ENCODE data around the gene ASIP.
"Not testable (repeated sequence)": the region's sequence is repeated elsewhere in the genome, so short reads cannot be mapped to it uniquely, and the experiment has no call there.

ASIP gene

DNA sequence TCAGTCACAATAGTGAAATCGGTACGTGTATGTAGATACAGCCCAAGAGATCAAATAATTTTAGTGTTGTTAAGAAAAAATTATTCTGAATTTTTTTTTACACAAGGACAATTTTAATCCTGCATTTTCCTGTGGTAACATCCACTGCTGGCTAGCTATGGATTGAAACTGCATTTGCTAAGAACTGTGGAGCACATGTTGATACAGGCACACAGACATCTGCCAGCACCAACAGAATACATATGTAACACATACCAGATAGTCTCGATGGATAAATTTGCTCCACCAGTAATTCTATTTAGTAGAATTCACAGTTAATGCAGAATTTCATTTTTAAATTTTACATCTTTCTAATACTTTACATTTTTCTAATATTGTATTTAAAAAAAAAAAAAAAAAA lies 2.2 kb downstream of the ASIP start:
- no peak for DNase-seq

DNA sequence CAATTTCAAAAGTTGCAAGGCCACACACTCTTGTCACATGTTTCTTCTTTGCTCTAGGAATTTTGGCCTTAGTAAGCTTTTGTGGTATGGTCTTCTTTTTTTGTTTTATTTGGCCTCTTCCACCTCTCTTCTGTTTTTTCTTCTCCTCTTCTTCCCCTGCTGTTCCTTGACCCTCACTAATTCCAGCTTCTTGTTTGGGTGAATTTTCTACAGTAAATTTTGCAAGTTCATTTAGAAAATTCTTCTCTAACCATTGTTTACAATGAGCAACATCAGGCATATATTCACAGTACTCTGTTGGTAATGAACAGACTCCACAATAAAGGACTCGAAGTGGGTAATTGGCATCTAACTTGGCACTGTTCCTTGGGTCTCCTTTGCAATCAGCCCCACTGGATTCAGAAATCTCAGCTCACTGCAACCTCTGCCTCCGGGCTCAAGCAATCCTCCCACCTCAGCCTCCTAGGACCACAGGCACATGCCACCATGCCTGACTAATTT lies 5.0 kb downstream of the ASIP start:
- no peak for DNase-seq

DNA sequence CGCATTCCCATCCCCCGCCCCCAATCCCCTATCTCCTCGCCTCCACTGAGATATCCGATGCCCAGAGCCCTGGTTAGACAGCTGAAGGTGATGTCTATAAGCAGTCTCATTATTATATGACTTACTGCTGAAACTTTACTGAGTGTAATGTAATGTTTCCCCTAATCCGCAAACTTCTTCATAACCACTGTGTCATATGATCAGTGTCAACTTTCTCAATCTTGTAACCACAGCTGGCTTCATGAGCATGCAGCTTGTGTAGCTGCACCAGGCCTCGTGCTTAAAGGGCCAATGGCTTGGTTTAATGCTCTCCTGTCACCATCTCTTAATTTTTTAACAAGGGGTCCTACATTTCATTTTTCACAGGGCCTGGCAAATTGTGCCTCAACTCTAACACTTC lies 8.1 kb downstream of the ASIP start:
- DNase-seq: no peak

DNA sequence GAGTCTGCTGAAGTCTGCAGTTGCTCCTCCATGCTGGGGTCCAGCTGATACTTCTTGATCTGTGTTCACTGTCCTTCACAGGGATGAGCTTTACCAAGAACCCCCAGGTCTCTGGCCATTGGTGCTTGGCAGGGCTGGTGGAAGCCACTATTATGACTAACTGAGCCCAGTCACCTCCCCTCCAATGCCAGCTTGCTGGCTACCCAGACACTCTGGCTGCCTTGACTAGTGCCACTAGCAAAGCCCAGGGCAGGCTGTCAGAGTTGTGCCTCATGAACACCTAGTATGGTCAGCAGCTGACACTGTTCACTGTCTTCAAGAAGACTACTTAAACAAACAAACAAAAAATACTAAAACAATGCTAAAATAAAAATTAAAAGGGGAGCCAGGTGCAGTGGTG lies 8.8 kb downstream of the ASIP start:
- no peak for DNase-seq

DNA sequence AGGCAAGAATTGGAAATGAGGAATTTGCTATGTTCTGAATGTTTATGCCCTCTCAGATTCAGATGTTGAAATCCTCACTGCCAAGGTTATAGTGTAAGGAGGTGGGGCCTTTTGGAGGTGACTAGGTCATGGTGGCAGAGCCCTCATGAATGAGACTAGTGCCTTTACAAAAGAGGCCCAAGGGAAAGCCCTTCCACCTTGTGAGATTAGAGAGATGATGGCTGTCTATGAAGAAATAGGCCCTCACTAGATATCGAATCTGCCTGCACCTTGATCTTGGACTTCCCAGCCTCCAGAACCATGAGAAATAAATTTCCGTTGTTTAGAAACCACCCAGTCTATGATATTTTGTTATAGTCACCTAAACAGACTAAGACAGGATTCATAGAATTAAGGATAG lies 10.4 kb downstream of the ASIP start:
- no peak for DNase-seq

DNA sequence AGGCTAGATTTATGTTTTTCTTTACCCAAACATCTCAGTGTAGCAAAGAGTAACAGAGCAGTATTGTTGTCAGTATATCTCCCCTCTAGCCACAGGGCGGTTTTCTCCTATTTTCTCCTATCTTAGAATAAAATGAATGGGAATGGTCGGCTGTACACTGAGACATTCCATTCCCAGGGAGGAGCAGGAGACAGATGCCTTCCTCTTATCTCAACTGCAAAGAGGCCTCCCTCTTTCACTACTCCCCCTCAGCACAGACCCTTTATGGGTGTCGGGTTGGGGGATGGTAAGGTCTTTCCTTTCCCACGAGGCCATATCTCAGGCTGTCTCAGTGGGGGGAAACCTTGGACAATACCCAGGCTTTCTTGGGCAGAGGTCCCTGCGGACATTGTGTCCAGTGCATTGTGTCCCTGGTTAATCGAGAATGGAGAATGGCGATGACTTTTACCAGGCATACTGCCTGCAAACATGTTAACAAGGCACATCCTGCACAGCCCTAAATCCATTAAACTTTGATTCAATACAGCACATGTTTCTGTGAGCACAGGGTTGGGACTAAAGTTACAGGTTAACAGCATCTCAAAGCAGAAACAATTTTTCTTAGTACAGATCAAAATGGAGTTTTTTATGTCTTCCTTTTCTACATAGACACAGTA lies 11.3 kb downstream of the ASIP start:
- DNase-seq: not testable (repeated sequence)

DNA sequence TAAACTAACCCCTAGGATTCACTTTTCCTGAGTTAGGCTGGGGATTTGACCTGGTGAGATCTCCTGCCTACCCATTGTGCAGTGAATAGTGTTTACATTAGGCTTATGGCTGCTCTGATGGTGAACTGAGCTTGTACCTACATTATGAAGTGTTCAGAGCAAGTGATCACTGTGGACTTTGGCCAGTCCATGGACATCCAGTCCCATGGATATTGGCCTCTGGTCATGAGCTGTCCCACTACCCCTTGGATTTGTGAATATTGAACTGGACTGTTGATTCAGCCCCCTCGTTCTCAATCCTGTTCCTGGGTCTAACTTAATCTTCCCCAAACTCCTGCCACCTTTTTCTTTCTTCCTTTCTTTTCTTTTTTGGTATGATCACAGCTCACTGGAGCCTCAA lies 13.8 kb downstream of the ASIP start:
- DNase-seq: no peak

DNA sequence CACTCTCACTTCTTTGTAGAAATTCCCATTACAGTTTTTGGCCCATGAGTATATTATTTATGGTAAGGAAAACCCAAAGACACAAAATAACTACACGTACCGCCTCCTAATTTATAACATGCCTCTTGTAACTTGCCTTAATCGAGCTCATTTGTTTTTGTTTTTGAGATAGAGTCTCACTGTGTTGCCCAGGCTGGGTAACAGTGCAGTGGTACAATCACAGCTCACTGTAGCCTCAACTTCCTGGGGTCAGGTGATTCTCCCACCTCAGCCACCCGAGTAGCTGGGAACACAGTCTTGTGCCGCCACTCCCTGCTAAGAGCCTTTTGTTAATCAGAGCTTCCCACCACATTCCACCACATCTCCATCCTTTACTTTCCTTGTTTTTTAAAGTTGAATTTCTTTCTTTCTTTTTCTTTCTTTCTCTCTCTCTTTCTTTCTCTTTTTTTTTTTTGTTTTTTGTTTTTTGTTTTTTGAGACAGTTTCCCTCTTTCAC lies 15.5 kb downstream of the ASIP start:
- DNase-seq: no peak

DNA sequence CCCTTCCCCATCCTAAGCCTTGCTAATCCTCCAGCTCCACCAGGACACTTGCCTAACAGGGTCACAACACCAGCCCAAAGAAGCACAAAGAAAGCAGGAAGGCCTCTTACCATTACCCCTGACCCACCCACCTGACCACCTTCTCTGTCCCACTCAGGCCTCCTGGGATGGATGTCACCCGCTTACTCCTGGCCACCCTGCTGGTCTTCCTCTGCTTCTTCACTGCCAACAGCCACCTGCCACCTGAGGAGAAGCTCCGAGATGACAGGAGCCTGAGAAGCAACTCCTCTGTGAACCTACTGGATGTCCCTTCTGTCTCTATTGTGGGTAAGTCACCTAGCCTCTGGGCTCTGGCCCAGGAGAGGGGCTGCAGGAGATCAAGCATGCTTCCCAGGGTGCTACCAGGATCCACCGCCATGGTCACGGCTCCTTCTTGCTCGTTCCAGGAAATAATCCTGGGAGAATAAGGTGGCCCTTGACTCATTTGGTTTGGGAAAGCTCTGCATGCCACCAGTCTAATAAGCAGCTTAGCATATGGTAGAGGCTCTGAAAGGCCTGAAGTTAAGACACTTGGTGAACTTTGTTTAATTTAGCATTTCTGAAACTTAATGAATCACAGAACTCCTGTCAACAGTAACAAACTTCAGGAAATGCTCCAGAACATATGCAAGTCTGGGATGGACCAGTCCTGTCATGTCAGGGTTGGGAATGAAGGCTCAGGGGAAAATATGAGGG lies 19.2 kb downstream of the ASIP start:
- DNase-seq: no peak

DNA sequence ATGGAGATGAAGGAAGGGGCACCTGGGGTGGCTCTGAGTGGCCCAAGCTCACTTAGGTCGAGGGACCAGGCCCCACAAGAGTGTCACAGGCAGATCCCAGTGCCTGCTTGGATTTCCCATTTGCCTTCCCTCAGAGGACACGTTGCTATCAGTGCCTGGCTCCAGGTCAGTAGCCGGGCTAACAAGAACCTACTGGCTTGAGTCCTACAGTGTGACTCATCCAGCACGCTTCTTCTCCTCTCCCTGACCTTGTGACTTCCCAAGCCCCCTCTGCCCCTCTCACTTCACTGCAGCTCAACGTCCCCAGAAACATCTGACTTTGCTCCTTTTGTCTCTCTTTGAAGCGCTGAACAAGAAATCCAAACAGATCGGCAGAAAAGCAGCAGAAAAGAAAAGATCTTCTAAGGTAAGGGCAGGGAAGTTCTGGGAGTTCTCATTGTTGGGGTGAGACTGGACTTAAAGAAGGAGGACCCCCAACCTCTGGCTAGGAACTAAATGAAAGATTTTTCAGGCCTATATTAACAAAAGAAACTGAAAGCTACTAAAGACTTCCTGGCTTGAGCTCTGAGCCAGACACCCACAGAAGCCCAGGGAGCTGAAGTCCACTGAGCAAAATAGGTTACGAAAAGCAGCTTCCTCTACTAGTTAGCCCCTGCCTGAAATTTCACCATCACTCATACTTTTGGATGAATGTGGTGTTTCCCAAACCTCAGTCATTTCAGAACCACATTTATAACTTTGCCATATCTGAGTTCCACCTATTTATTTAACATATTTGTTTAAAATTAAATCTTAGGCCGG lies 21.5 kb downstream of the ASIP start:
- DNase-seq: no peak

DNA sequence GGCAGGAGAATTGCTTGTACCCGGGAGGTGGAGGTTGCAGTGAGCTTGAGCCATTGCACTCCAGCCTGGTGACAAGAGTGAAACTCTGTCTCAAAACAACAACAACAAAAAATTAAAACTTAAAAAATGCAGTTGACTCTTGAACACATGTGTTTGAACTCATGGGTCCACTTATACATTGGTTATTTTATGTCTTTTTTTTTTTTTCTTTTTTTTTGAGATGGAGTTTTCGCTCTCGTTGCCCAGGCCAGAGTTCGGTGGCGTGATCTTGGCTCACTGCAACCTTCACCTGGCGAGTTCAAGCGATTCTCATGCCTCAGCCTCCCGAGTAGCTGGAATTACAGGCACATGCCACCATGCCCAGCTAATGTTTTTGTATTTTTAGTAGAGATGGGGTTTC lies 22.2 kb downstream of the ASIP start:
- DNase-seq: not testable (repeated sequence)

DNA sequence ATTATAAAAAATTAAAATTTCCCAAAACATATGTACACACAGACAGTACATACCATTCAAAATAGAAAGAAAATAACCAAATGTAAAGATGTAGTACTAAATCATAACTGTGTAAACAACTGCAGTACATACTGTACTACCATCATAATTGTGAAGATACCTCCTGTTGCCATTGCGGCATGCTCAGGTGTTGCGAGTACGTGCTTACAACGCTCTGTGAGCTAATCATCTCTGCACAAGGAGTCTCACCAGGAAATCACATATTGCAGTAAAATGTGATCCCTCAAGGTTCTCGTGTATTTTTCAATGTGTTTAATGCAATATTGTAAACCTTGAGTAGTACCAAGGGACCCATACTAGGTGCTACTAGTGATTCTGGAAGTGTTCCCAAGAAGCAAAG lies 22.9 kb downstream of the ASIP start:
- no peak for DNase-seq

DNA sequence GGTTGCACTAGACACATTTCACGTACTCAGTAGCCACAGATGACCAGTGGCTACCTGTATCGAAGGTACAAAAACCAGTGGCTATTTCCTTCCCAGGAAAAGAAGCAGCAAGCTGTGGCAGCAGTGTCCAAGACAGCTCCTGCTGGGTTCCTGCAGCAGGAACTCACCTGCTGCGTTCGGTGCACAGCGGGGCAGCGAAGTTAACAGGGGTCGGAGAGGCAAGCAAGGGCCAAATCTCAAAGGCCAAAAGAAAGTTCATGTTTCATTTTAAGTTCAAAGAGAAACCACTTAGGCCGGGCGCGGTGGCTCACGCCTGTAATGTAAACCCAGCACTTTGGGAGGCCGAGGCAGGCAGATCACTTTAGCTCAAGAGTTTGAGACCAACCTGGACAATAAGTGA lies 26.9 kb downstream of the ASIP start:
- no peak for DNase-seq

DNA sequence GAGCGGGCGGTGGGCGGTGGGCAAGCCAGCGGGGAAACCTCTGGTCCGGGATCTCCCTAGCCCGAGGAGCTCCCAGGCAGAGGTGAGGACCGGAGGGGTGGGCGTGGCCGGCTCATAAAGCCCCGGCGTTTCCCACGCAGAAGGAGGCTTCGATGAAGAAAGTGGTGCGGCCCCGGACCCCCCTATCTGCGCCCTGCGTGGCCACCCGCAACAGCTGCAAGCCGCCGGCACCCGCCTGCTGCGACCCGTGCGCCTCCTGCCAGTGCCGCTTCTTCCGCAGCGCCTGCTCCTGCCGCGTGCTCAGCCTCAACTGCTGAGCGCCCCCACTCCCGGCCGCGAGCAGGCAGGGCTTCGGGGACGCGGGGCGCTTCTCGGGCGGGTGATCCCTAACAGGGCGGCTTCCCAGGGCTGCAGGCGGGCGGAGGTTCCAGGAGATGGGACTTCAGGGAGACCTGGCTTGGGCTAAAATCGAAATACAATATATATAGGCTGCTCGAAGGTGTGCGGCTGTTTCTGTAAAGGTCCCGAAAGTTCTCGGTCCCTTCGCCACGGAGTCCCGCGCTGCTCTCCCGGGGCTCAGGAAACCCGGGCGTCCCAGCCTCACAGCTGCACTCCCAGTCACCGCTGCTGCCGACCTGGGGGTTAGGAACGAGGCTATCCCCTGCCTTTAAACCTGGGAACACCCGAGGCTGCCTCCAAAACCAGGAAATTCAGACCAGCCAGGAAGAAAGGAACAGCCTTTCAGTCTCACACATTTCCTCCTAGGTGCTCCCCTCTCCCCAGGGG lies 27.8 kb downstream of the ASIP start:
- no peak for DNase-seq

DNA sequence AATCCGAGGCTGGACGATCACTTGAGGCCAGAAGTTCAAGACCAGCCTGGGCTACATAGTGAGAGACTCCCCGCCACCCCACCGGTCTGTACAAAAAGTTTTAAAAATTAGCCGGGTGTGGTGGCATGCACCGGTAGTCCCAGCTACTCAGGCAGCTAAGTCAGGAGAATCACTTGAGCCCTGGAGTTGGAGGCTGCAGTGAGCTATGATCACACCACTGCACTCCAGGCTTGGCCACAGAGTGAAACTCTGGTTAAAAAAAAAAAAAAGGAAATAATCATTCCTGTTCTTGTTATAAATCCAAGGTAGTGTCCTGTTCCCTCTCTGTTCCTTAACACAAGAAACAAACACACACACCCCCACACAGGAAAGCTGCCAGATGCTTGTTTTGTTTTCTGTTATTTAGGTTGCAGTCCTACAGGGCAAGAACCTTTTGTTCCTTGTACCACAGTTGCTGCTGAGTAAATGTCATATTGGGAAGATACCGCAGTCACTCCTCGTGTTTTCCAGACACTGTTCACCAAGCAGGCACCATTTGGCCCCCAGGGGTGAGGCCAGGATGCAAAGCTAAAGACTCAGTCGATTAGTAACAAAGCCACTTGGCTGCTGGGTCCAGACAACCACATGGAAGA lies 28.9 kb downstream of the ASIP start:
- no peak for DNase-seq

DNA sequence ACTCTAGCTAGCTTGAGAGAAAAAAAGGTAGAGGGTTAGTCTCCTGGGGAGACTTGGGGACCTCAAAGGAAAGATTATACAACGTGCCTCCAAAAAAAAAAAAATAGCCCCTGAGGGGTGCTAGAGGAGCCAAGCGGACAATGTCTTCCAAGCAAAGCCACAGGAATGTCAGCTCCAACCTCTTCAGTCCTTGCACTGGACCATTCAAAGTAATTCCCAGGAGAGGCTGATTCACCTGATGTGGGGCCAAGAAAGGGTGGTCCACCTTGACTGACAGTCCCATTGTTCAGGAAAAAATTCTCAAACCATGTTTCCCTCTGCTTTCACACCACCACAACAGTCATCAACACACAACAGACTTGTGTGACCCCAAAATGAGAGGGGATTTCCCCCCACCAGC lies 30.7 kb downstream of the ASIP start:
- no peak for DNase-seq

DNA sequence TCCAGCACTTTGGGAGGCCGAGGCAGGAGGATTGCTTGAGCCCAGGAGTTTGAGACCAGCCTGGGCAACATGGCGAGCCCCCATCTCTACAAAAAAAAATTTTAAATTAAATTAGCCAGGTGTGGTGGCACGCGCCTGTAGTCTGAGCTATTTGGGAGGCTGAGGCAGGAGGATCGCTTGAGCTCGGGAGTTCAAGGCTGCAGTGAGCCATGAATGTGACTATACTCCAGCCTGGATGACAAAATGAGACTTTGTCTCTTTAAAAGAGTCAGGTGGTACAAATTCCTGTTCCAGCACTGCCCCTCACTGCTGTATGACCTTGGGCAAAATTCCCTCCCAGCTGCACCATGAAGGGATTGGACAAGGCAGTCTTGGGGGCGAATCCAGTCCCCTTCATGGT lies 33.5 kb downstream of the ASIP start:
- DNase-seq: no peak

DNA sequence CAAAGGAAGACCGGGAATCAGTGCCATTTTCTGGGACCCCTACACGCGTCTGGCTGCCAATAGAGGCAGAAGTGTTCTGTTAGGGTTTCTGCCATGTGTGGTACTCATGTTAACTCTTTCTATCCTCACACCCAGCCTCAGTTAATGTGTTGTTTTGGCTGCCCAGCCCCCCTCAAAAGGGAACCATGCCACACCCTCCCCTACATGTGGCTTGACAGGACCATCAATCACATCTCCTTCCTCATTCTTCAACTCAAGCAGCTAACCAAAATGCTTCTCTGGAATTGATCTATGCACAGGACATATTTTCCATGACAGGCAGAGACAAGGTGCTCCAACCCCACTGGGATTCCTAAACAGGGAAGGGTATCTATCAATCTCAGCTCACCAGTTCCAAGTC lies 40.0 kb downstream of the ASIP start:
- DNase-seq: no peak

DNA sequence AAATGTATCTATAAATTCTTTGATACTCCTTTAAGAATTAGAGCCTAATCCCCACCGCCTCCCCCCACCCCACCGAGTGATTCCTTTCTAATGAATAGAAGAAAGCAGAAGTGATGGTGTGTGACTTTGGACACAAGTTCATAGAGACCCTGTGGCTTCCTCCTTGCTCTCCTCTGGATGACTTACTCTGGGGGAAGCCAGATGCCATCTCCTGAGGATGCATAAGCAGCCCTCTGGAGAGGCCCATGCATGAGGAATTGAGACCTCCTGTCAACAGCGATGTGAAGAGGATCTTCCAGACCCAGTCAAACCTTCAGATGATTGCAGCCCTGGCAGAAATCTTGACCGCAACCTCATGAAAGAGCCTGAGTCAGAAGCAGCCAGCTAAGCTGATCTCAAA lies 40.8 kb downstream of the ASIP start:
- DNase-seq: no peak

DNA sequence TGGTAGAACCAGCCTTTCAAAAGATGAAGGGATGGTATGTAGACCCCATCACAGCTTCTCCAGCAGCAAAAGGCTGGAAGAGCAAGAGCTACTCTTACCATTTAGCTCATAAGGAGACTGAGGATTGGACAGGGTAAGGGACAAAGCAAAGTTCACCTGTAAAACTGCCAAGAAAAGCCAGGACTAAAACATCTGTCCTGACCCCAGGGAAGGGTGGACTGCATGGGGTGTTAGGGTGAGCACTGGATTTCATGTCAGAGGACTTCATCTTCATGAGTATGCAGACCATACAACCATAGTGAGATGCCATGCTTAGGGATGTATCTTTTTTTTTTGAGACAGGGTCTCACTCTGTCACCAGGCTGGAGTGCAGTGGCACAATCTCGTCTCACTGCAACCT lies 42.6 kb downstream of the ASIP start:
- DNase-seq: no peak

DNA sequence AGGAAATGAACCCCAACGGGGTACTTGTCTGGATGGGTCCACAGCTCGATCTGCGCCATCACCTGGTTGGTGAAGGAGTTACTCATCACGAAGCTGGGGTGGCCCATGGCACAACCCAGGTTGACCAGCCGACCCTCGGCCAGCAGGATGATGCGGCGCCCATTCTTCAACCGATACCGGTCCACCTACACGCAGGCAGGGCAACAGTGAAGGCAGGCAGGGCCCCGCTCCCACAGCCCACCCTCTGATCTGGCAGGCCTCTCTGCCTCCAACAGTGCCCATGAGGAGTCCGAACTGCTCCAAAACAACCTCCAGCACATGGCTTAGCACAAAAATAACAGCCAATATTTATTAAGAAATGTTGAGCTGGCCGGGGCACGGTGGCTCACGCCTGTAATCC lies 44.2 kb downstream of the ASIP start:
- no peak for DNase-seq

DNA sequence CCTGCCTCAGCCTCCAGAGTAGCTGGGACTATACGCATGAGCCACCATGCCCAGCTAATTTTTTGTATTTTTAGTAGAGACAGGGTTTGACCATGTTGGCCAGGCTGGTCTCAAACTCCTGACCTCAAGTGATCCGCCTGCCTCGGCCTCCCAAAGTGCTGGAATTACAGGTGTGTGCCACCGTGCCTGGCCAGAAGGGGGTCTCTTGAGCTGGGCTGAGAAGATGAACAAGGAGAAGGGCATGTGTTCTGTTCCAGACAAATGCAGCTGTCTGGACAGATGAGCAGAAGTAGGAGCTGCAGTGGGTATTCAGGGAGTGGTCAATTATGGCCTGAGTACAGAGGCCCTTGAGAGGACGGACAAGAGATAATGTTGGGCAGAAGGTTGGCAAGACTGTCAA lies 46.3 kb downstream of the ASIP start:
- DNase-seq: not testable (repeated sequence)
